BLaER1 (cell line): ENCODE data around the gene ALDH3B2.

Experiments
- H3K27ac ChIP-seq: shearing (Covaris generic); formaldehyde crosslinking; 2 replicates; pipeline ENCODE4 v1.8.1; 2022
- H3K27me3 ChIP-seq: shearing (Covaris generic); formaldehyde crosslinking; 2 replicates; pipeline ENCODE4 v1.8.1; 2022
- H3K36me3 ChIP-seq: shearing (Covaris generic); formaldehyde crosslinking; 2 replicates; pipeline ENCODE4 v1.8.1; 2022
- H3K4me1 ChIP-seq: shearing (Covaris generic); formaldehyde crosslinking; 2 replicates; pipeline ENCODE4 v1.8.1; 2022
- H3K4me2 ChIP-seq: shearing (Covaris generic); formaldehyde crosslinking; 2 replicates; pipeline ENCODE4 v1.8.1; 2022
- H3K4me3 ChIP-seq: shearing (Covaris generic); formaldehyde crosslinking; 2 replicates; pipeline ENCODE4 v1.8.1; 2022
- H3K9ac ChIP-seq: shearing (Covaris generic); formaldehyde crosslinking; 2 replicates; pipeline ENCODE4 v1.8.1; 2022
- H3K9me3 ChIP-seq: shearing (Covaris generic); formaldehyde crosslinking; 2 replicates; pipeline ENCODE4 v1.8.1; 2022
- H4K20me1 ChIP-seq: shearing (Covaris generic); formaldehyde crosslinking; 2 replicates; pipeline ENCODE4 v1.8.1; 2022
- Cebpa-rat ChIP-seq: shearing (Covaris generic); IDR thresholded peaks from 2 replicates; pipeline ENCODE4 v1.8.1; 2022

Gene ALDH3B2

DNA sequence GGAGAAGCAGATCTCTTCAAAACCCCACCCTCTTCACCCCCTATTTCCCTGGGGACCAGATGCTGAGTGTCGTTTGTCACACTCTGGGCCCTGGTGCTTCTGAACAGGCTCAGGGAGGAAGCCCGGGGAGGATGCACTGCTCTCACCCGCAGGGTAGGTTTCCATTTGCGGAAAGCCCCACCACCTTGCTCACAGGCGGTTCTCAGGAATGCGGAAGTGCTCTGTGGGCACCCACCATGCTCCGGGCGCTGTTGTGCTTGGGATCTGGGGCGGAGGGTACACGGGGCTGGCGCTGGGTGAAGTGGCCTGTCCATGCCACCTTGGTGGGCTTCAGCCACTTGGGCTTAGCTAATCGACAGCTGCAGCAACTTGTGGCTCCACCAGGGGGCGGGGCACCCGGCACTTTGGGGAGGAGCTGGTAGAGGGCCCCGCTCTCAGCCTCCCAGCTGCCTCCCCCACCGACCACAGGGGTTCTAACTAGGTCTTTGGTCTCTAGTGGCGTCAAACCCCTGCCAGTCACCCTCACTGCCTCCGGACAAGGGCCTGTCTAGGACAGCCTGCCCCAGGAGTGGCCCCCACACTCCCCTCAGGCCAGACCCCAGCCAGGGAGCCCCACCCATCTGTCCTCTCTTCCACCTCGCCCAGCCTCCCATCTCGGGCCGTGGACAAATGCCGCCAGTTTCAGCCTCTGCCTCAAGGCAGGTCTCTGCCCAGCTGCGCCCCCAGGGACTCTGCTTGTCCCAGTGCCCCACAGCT, 60.3 kb downstream of the ALDH3B2 start:
- Histone ChIP-seq H3K27ac (peak overlapping the region; percentile 94), H3K4me2 (peak overlapping the region; percentile 97), H3K4me1 (peaks cover 52% of the 10 kb centered on the region), H3K9ac (peak overlapping the region; percentile 78), H3K27me3 (no peaks in the 10 kb centered on the region), H3K36me3 (peaks cover 43% of the 10 kb centered on the region), H4K20me1 (no peaks in the 10 kb centered on the region), H3K9me3 (no peaks in the 10 kb centered on the region), H3K4me3 (peak overlapping the region; percentile 53)
- no peak for TF ChIP-seq Cebpa-rat

DNA sequence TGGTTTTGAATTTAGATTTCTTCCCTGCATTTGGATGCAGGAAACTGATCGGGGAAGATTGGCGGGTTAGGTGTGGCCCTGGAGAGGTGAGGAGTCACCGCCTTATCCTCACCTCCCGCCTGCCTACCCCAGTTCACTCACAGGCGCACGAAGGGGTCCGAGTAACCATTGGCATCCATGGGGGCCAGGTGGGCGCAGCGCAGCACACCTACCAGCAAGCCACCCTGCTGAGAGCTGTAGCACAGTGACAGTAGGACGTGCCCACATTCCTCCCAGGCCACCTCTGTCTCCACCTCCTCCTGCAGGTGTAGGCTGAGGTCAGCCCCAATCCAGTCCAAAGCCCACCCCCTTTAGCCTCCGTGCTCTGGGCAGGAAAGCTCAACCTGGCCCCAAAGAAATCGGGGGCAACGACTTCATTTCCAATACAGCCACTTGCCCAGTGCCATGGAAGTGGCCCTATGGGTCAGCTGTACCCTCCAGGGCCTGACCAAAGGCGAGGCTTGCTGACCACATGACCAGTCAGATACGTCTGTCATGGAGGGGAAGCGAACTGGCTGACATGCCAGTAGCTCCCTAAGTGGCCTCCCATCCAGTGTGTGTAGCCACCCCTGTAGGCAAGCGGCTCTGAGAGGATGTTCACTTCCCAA, 61.0 kb downstream of the ALDH3B2 start:
- H3K9ac ChIP-seq = peak overlapping the region; percentile 40; the same call in 1 of the 2 replicates
- TF ChIP-seq Cebpa-rat = no peak
- no peaks in the 10 kb centered on the region for H3K9me3 ChIP-seq
- H3K36me3 ChIP-seq = peaks cover 50% of the 10 kb centered on the region
- H3K27me3 ChIP-seq = no peaks in the 10 kb centered on the region
- H3K4me1 ChIP-seq = peaks cover 54% of the 10 kb centered on the region
- H3K27ac ChIP-seq = peak overlapping the region; percentile 80
- H3K4me2 ChIP-seq = peak overlapping the region; percentile 97
- H4K20me1 ChIP-seq = no peaks in the 10 kb centered on the region
- H3K4me3 ChIP-seq = no peak overlapping the region; the same call in 1 of the 2 replicates

DNA sequence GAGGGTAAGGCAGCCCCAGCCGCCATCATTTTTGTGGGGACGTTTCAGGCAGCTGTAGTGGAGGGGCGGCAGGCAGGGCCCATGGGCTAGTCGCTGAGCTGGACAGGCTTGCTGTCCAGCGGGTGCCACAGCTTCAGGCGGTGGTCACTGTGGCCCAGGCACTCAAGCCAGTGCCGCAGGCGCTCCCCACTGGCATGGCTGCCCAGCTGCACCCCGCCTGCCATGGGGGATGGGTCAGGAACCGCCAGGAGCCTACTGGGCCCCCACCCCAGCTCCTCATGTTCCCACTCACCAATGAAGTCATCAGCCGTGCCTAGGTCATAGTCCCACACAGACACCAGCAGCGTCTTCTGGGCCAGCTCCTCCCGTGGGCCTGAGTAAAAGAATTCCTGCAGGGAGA, 61.7 kb downstream of the ALDH3B2 start:
- H3K4me1 ChIP-seq = peaks cover 61% of the 10 kb centered on the region
- H4K20me1 ChIP-seq = no peaks in the 10 kb centered on the region
- peak overlapping the region; percentile 97 for H3K4me2 ChIP-seq
- H3K27ac ChIP-seq = peak overlapping the region; percentile 80
- no peak overlapping the region for H3K4me3 ChIP-seq
- H3K36me3 ChIP-seq = peaks cover 54% of the 10 kb centered on the region
- H3K9ac ChIP-seq = peak overlapping the region; percentile 40; the same call in 1 of the 2 replicates
- no peaks in the 10 kb centered on the region for H3K9me3 ChIP-seq
- TF ChIP-seq Cebpa-rat = no peak
- no peaks in the 10 kb centered on the region for H3K27me3 ChIP-seq
